Endothelial cell of umbilical vein (primary cell): ENCODE results near the gene NDUFA11.

Source experiments
- POLR2A ChIP-seq: IDR thresholded peaks from 2 replicates; pipeline ENCODE4 v1.6.1; 2012; ENCODE audit warnings: low read depth, mild to moderate bottlenecking, control low read depth, low read length
- POLR2AphosphoS5 ChIP-seq: IDR thresholded peaks from 2 replicates; pipeline ENCODE4 v1.6.1; 2012; ENCODE audit warnings: low read depth, mild to moderate bottlenecking, control low read depth, low read length, moderate library complexity; ENCODE audit not compliant: insufficient read depth
- TF ChIP-seq, protein P1 (sequence below): IDR thresholded peaks from 2 replicates; pipeline ENCODE4 v1.6.1; 2011; ENCODE audit not compliant: insufficient read depth, insufficient read length
- TF ChIP-seq, protein P2 (sequence below), 2 donors: IDR thresholded peaks; 1 replicate in 1 of 2; 2 replicates in 1 of 2; pipeline ENCODE4 v1.5.1; 2011; ENCODE audit warnings: low read length in 2 of 2, mild to moderate bottlenecking in 2 of 2, moderate library complexity in 2 of 2, control low read depth in 1 of 2, inconsistent platforms in 1 of 2, low read depth in 1 of 2; ENCODE audit not compliant: insufficient read depth in 1 of 2; ENCODE audit errors: extremely low read depth in 1 of 2

DNA sequence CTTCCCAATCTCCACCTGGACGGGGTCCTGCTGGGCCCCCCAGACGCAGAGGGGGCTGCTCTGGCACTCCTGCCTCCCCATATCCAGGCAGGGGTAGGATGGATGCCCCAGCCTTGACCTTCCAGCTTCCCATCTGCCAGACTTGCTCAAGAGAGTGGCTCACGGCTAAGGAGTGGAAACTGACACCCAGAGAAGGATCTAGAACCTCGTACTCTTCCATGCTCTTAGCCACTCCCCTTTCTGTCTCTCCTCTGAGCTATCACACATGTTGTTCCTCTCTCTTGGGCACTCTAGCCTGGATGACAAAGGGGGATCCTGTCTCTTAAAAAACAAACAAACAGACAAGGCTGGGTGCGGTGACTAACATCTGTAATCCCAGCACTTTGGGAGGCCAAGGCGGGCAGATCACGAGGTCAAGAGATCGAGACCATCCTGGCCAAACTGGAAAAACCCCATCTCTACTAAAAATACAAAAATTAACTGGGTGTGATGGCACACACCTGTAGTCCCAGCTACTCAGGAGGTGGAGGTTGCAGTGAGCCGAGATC is 21.1 kb downstream of the NDUFA11 start:
- TF ChIP-seq, protein P1, sequence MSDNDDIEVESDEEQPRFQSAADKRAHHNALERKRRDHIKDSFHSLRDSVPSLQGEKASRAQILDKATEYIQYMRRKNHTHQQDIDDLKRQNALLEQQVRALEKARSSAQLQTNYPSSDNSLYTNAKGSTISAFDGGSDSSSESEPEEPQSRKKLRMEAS = no peak
- TF ChIP-seq, protein P2, sequence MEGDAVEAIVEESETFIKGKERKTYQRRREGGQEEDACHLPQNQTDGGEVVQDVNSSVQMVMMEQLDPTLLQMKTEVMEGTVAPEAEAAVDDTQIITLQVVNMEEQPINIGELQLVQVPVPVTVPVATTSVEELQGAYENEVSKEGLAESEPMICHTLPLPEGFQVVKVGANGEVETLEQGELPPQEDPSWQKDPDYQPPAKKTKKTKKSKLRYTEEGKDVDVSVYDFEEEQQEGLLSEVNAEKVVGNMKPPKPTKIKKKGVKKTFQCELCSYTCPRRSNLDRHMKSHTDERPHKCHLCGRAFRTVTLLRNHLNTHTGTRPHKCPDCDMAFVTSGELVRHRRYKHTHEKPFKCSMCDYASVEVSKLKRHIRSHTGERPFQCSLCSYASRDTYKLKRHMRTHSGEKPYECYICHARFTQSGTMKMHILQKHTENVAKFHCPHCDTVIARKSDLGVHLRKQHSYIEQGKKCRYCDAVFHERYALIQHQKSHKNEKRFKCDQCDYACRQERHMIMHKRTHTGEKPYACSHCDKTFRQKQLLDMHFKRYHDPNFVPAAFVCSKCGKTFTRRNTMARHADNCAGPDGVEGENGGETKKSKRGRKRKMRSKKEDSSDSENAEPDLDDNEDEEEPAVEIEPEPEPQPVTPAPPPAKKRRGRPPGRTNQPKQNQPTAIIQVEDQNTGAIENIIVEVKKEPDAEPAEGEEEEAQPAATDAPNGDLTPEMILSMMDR (IDR thresholded peaks at IDR 0.05; ENCODE audit: extremely low read depth in 1 of 2, insufficient read depth in 1 of 2, low read depth in 1 of 2, low read length in 2 of 2) = no peak
- TF ChIP-seq POLR2A = no peak
- no peak for TF ChIP-seq POLR2AphosphoS5
